IMR-90 (cell line): ENCODE data around the gene BCL2. TPM values are rescaled to one million over a fixed set of nuclear protein-coding genes. Genes with fewer than 3 reads are reported as not detected.

ENCODE experiments used
- ATAC-seq: fragments of 200-7000 bp; cut with Tn5 transposase; 2 replicates; pipeline ENCODE4 v1.9.1; 2020; ENCODE audit warnings: low read depth, mild to moderate bottlenecking, moderate library complexity
- BruUV-seq: library from RNA; stranded (reverse); fragments of 400-500 nt; replicated peaks from 2 replicates; lab custom pipeline; 2021; lab: Mats Ljungman, UMichigan
- CTCF ChIA-PET: fragments of 300-600 bp; formaldehyde crosslinking; extraction: SDS; loops from one replicate; lab custom pipeline; 2021; ENCODE audit warnings: antibody characterized with exemption; lab: Yijun Ruan, JAX
- POLR2A ChIA-PET: fragments of 300-600 bp; sonication (Branson Sonifier 250); formaldehyde crosslinking; loops from one replicate; lab custom pipeline; 2022; ENCODE audit warnings: antibody characterized with exemption; ENCODE audit not compliant: unreplicated experiment; lab: Charles Lee
- DNase-seq: peaks from one replicate; pipeline ENCODE4 v3.0.0; 2013
- H2AFZ ChIP-seq: replicated peaks from 2 replicates; pipeline ENCODE3; 2013; ENCODE audit warnings: low read length, mild to moderate bottlenecking; ENCODE audit not compliant: poor library complexity
- H2AK5ac ChIP-seq: 2 replicates; pipeline ENCODE4 v1.6.1; 2013; ENCODE audit warnings: low read depth, low read length, inconsistent platforms
- H2AK9ac ChIP-seq: replicated peaks from 2 replicates; pipeline ENCODE3; 2013; ENCODE audit warnings: mild to moderate bottlenecking, low read depth, low read length, moderate library complexity; ENCODE audit not compliant: poor library complexity
- H2BK120ac ChIP-seq: 2 replicates; pipeline ENCODE4 v1.6.1; 2013; ENCODE audit warnings: low read depth, low read length, inconsistent platforms
- H2BK15ac ChIP-seq: 3 replicates; pipeline ENCODE4 v1.6.1; 2013; ENCODE audit warnings: low read depth, low read length, inconsistent platforms
- H2BK20ac ChIP-seq: 2 replicates; pipeline ENCODE4 v1.6.1; 2013; ENCODE audit warnings: low read depth, mild to moderate bottlenecking, inconsistent platforms, low read length, moderate library complexity
- H2BK5ac ChIP-seq: 2 replicates; pipeline ENCODE4 v1.6.1; 2013; ENCODE audit warnings: mild to moderate bottlenecking, low read depth, low read length, inconsistent platforms; ENCODE audit not compliant: poor library complexity, severe bottlenecking
- H3K14ac ChIP-seq: replicated peaks from 2 replicates; pipeline ENCODE4 v1.6.1; 2013; ENCODE audit warnings: low read depth, low read length, inconsistent platforms
- H3K18ac ChIP-seq: 2 replicates; pipeline ENCODE4 v1.6.1; 2013; ENCODE audit warnings: low read depth, low read length, control low read depth
- H3K23ac ChIP-seq: 2 replicates; pipeline ENCODE4 v1.6.1; 2013; ENCODE audit warnings: low read depth, low read length, inconsistent platforms
- H3K27ac ChIP-seq: 2 replicates; pipeline ENCODE4 v1.5.1; 2013; ENCODE audit warnings: mild to moderate bottlenecking, control low read depth, low read length; ENCODE audit not compliant: insufficient read depth
- H3K27me3 ChIP-seq: 2 replicates; pipeline ENCODE4 v1.6.1; 2013; ENCODE audit warnings: low read length; ENCODE audit not compliant: control insufficient read depth, insufficient read depth
- H3K36me3 ChIP-seq: 2 replicates; pipeline ENCODE4 v1.6.1; 2013; ENCODE audit warnings: low read length, mixed read lengths; ENCODE audit not compliant: control insufficient read depth, insufficient read depth
- H3K4ac ChIP-seq: 2 replicates; pipeline ENCODE4 v1.6.1; 2013; ENCODE audit warnings: low read depth, low read length, inconsistent platforms
- H3K4me1 ChIP-seq: 2 replicates; pipeline ENCODE4 v1.6.1; 2013; ENCODE audit warnings: low read length, mixed read lengths; ENCODE audit not compliant: control insufficient read depth, insufficient read depth
- H3K4me2 ChIP-seq: 2 replicates; pipeline ENCODE4 v1.6.1; 2013; ENCODE audit warnings: low read depth, mild to moderate bottlenecking, control low read depth, low read length, moderate library complexity
- H3K4me3 ChIP-seq: 2 replicates; pipeline ENCODE4 v1.5.1; 2013; ENCODE audit warnings: low read depth, mild to moderate bottlenecking, control low read depth, low read length, moderate library complexity; ENCODE audit not compliant: insufficient read depth
- H3K56ac ChIP-seq: 2 replicates; pipeline ENCODE4 v1.6.1; 2013; ENCODE audit warnings: low read length, inconsistent platforms; ENCODE audit not compliant: insufficient read depth; ENCODE audit errors: extremely low read depth
- H3K79me1 ChIP-seq, 2 experiments: 2 replicates each; pipeline ENCODE4 v1.6.1; 2013; ENCODE audit warnings: low read length in 2 of 2, inconsistent platforms in 1 of 2, low read depth in 1 of 2
- H3K9ac ChIP-seq: 2 replicates; pipeline ENCODE4 v1.6.1; 2013; ENCODE audit warnings: low read depth, low read length, control low read depth
- H3K9me1 ChIP-seq: 2 replicates; pipeline ENCODE4 v1.6.1; 2013; ENCODE audit warnings: low read length, inconsistent platforms; ENCODE audit not compliant: insufficient read depth
- H3K9me3 ChIP-seq: 2 replicates; pipeline ENCODE4 v1.6.1; 2013; ENCODE audit warnings: low read length; ENCODE audit not compliant: control insufficient read depth, insufficient read depth
- H4K20me1 ChIP-seq: 2 replicates; pipeline ENCODE4 v1.6.1; 2013; ENCODE audit warnings: low read length, inconsistent platforms; ENCODE audit not compliant: insufficient read depth
- H4K5ac ChIP-seq: 2 replicates; pipeline ENCODE4 v1.6.1; 2013; ENCODE audit warnings: mild to moderate bottlenecking, low read depth, low read length, control low read depth
- H4K8ac ChIP-seq, 2 experiments: 2 replicates each; pipeline ENCODE4 v1.6.1; 2013; ENCODE audit warnings: low read depth in 2 of 2, low read length in 2 of 2, control low read depth in 1 of 2, inconsistent platforms in 1 of 2
- H4K91ac ChIP-seq: 2 replicates; pipeline ENCODE4 v1.6.1; 2013; ENCODE audit warnings: low read depth, low read length, inconsistent platforms; ENCODE audit not compliant: insufficient read depth
- BHLHE40 ChIP-seq: fragments of 150-350 bp; IDR thresholded peaks from 2 replicates; pipeline ENCODE4 v1.6.1; 2016; ENCODE audit warnings: mild to moderate bottlenecking, low read depth, low read length
- MAZ ChIP-seq: IDR thresholded peaks from 2 replicates; pipeline ENCODE4 v1.6.1; 2012; ENCODE audit warnings: low read depth, mild to moderate bottlenecking, low read length, improper control_type of control experiment, moderate library complexity, borderline replicate concordance
- POLR2A ChIP-seq: IDR thresholded peaks from 2 replicates; pipeline ENCODE4 v1.6.1; 2012; ENCODE audit warnings: mild to moderate bottlenecking, low read depth, low read length
- RCOR1 ChIP-seq: IDR thresholded peaks from 2 replicates; pipeline ENCODE4 v1.6.1; 2012; ENCODE audit warnings: mild to moderate bottlenecking, low read length, improper control_type of control experiment; ENCODE audit not compliant: insufficient replicate concordance
- WGBS, 2 experiments: methylation state at CpG; one replicate each; pipeline versions ENCODE4 v1.1.5 to v1.1.7; 2013; ENCODE audit warnings: missing lambda C conversion rate in 2 of 2; ENCODE audit not compliant: insufficient read length in 1 of 2; ENCODE audit errors: extremely low coverage in 2 of 2; 5-methylcytosine and 5-hydroxymethylcytosine counted together
- dilution Hi-C: fragments of 300-500 bp; cut with HindIII; formaldehyde crosslinking; loops from one replicate; pipeline ENCODE4 v1.14.3; 2018; ENCODE audit warnings: low sequenced_read_pairs; ENCODE audit not compliant: unreplicated experiment
- in situ Hi-C: fragments of 300-500 bp; cut with MboI; formaldehyde crosslinking; loops from 3 replicates; pipeline ENCODE4 v1.14.3; 2019; ENCODE audit warnings: low sequenced_read_pairs, inconsistent platforms, mixed read lengths
- intact Hi-C: fragments of 100-400 bp; cut with micrococcal nuclease; formaldehyde crosslinking; loops from 2 replicates; pipeline ENCODE4 v1.10.0; 2022
- polyA plus RNA-seq, 3 experiments: library from polyadenylated mRNA; depleted of rRNA; stranded (reverse); fragments of >200 nt; gene quantifications; 2 replicates each; pipeline ENCODE4 v1.2.3, GENCODE V29; 2012; ENCODE audit warnings: low replicate concordance in 1 of 3
- total RNA-seq: library from RNA; depleted of rRNA; stranded (reverse); fragments of >200 nt; gene quantifications from 2 replicates; pipeline ENCODE4 v1.2.3, GENCODE V29; 2012

Gene BCL2
- total and polyA plus RNA-seq, 2 of the 4 experiments (the other 2 are of a cell fraction): 0.24 to 0.54 TPM

GRCh38 chr18:63225434-63225833 lies 94.1 kb downstream of the BCL2 start:
- H3K79me1 ChIP-seq: no peaks in the 10 kb centered on the region
- no peak overlapping the region for H2BK15ac ChIP-seq
- no peak overlapping the region for H3K18ac ChIP-seq
- no peak overlapping the region for H3K9ac ChIP-seq
- no peak overlapping the region for H2BK5ac ChIP-seq
- no peak overlapping the region for H3K27ac ChIP-seq
- H3K23ac ChIP-seq: no peak overlapping the region
- BruUV-seq: no TSS peak
- no peak overlapping the region for H3K4me3 ChIP-seq
- ATAC-seq: no peak
- no peaks in the 10 kb centered on the region for H4K20me1 ChIP-seq
- H2AFZ ChIP-seq: no peak overlapping the region
- H4K91ac ChIP-seq: no peak overlapping the region
- no peak overlapping the region for H4K8ac ChIP-seq
- CTCF ChIA-PET: no interaction called here
- H2BK20ac ChIP-seq: no peak overlapping the region
- no peaks in the 10 kb centered on the region; the same call in 1 of the 2 replicates for H3K9me3 ChIP-seq
- intact Hi-C loops (no loop called here), in situ Hi-C loops (no loop called here), dilution Hi-C loops (no loop called here)
- H4K5ac ChIP-seq: no peak overlapping the region
- H3K36me3 ChIP-seq: no peaks in the 10 kb centered on the region
- no peak overlapping the region for H3K4me2 ChIP-seq
- H3K9me1 ChIP-seq: no peaks in the 10 kb centered on the region
- H3K27me3 ChIP-seq: peaks cover 5% of the 10 kb centered on the region
- no peak overlapping the region for H3K4ac ChIP-seq
- H2AK9ac ChIP-seq: no peak overlapping the region
- no peaks in the 10 kb centered on the region for H3K4me1 ChIP-seq
- no peak overlapping the region for H3K56ac ChIP-seq
- no peak overlapping the region for H3K14ac ChIP-seq
- POLR2A ChIA-PET: no interaction called here
- DNase-seq: no peak
- H2BK120ac ChIP-seq: no peak overlapping the region
- TF ChIP-seq POLR2A (no peak), RCOR1 (no peak), BHLHE40 (no peak), MAZ (no peak)
- WGBS, 2 experiments: no CpG with 5 or more reads among the region's 6 CpGs
- H2AK5ac ChIP-seq: no peak overlapping the region
